HEK293 (cell line): ENCODE measurements around the gene CENPP.

Source experiments
- CTCF ChIA-PET: fragments of 350-600 bp; formaldehyde crosslinking; extraction: SDS; loops from one replicate; lab custom pipeline; 2021; ENCODE audit warnings: antibody characterized with exemption; lab: Yijun Ruan, JAX
- POLR2A ChIA-PET: fragments of 300-600 bp; formaldehyde crosslinking; extraction: SDS; loops from one replicate; lab custom pipeline; 2020; ENCODE audit warnings: antibody characterized with exemption, inconsistent platforms; lab: Yijun Ruan, JAX
- H3K27ac ChIP-seq: fragments of 200-500 bp; sonication (Bioruptor generic); 2 replicates; pipeline ENCODE4 v1.5.1; 2014; ENCODE audit warnings: low read depth, low read length, control low read depth, inconsistent platforms; ENCODE audit errors: extremely low read depth
- H3K36me3 ChIP-seq, 2 experiments: fragments of 200-500 bp in 1 of 2; sonication (Bioruptor generic) in 1 of 2; 1 replicate in 1 of 2; 2 replicates in 1 of 2; pipeline ENCODE4 v1.5.1; 2014 to 2017; ENCODE audit warnings: inconsistent platforms in 2 of 2, low read length in 2 of 2; ENCODE audit not compliant: control insufficient read depth in 2 of 2, insufficient read depth in 1 of 2
- H3K4me1 ChIP-seq: fragments of 200-500 bp; sonication (Bioruptor generic); 2 replicates; pipeline ENCODE4 v1.5.1; 2014; ENCODE audit warnings: mild to moderate bottlenecking, low read length, inconsistent platforms; ENCODE audit not compliant: control insufficient read depth, insufficient read depth
- H3K4me3 ChIP-seq: 2 replicates; pipeline ENCODE4 v1.5.1; 2011; ENCODE audit warnings: low read depth, mild to moderate bottlenecking, control low read depth, low read length, moderate library complexity
- H3K9me3 ChIP-seq: fragments of 200-500 bp; sonication (Bioruptor generic); 2 replicates; pipeline ENCODE4 v1.5.1; 2014; ENCODE audit warnings: low read depth, low read length, inconsistent platforms; ENCODE audit not compliant: control insufficient read depth, insufficient read depth
- GFI1B ChIP-seq: fragments of 450-650 bp; formaldehyde crosslinking; IDR thresholded peaks from 2 replicates; pipeline ENCODE4 v1.5.1; 2016; ENCODE audit warnings: missing biosample characterization, missing genetic modification characterization
- GLIS2 ChIP-seq: fragments of 450-650 bp; formaldehyde crosslinking; IDR thresholded peaks from 2 replicates; pipeline ENCODE4 v1.5.1; 2016; ENCODE audit warnings: missing biosample characterization, missing genetic modification characterization
- HOXA7 ChIP-seq: sonication (generic); formaldehyde crosslinking; IDR thresholded peaks from 2 replicates; pipeline ENCODE4 v1.8.1; 2022; ENCODE audit warnings: missing genetic modification reagents, borderline replicate concordance
- MEIS1 ChIP-seq: sonication (generic); formaldehyde crosslinking; IDR thresholded peaks from 2 replicates; pipeline ENCODE4 v1.8.1; 2022; ENCODE audit warnings: missing genetic modification reagents, mild to moderate bottlenecking, borderline replicate concordance
- ZBTB7A ChIP-seq: fragments of 450-650 bp; formaldehyde crosslinking; IDR thresholded peaks from 2 replicates; pipeline ENCODE4 v1.5.1; 2016; ENCODE audit warnings: low read depth, missing biosample characterization, missing genetic modification characterization
- ZBTB8A ChIP-seq: fragments of 450-650 bp; formaldehyde crosslinking; IDR thresholded peaks from 2 replicates; pipeline ENCODE4 v1.5.1; 2016; ENCODE audit warnings: missing biosample characterization, missing genetic modification characterization
- ZNF138 ChIP-seq: fragments of 450-650 bp; formaldehyde crosslinking; IDR thresholded peaks from 2 replicates; pipeline ENCODE4 v1.5.1; 2016; ENCODE audit warnings: missing biosample characterization, missing genetic modification characterization, borderline replicate concordance
- ZNF221 ChIP-seq: fragments of 450-650 bp; formaldehyde crosslinking; IDR thresholded peaks from 2 replicates; pipeline ENCODE4 v1.5.1; 2017; ENCODE audit warnings: missing biosample characterization, missing genetic modification characterization, borderline replicate concordance
- ZNF239 ChIP-seq: fragments of 450-650 bp; formaldehyde crosslinking; IDR thresholded peaks from 2 replicates; pipeline ENCODE4 v1.5.1; 2016; ENCODE audit warnings: missing biosample characterization, missing genetic modification characterization
- ZNF335 ChIP-seq: fragments of 450-650 bp; formaldehyde crosslinking; conservative IDR thresholded peaks from 2 replicates; pipeline ENCODE4 v1.5.1; 2016; ENCODE audit warnings: missing biosample characterization, missing genetic modification characterization
- ZNF391 ChIP-seq: fragments of 450-650 bp; formaldehyde crosslinking; IDR thresholded peaks from 2 replicates; pipeline ENCODE4 v1.5.1; 2016; ENCODE audit warnings: low read depth, missing biosample characterization, missing genetic modification characterization, borderline replicate concordance
- ZNF544 ChIP-seq: fragments of 450-650 bp; formaldehyde crosslinking; IDR thresholded peaks from 2 replicates; pipeline ENCODE4 v1.5.0; 2017; ENCODE audit warnings: missing biosample characterization, missing genetic modification characterization
- ZNF596 ChIP-seq: fragments of 450-650 bp; IDR thresholded peaks from 2 replicates; pipeline ENCODE4 v1.5.0; 2018; ENCODE audit warnings: missing biosample characterization, mild to moderate bottlenecking, missing genetic modification characterization, moderate library complexity
- ZNF629 ChIP-seq: fragments of 450-650 bp; formaldehyde crosslinking; IDR thresholded peaks from 2 replicates; pipeline ENCODE4 v1.5.1; 2017; ENCODE audit warnings: missing biosample characterization, missing genetic modification characterization
- ZNF747 ChIP-seq: fragments of 450-650 bp; formaldehyde crosslinking; IDR thresholded peaks from 2 replicates; pipeline ENCODE4 v1.5.1; 2016; ENCODE audit warnings: missing biosample characterization, missing genetic modification characterization
- ZNF785 ChIP-seq: fragments of 450-650 bp; formaldehyde crosslinking; IDR thresholded peaks from 2 replicates; pipeline ENCODE4 v1.5.1; 2016; ENCODE audit warnings: missing biosample characterization, missing genetic modification characterization
- TF ChIP-seq, protein P1 (sequence below): fragments of 450-650 bp; IDR thresholded peaks from 2 replicates; pipeline ENCODE4 v1.5.1; 2018; ENCODE audit warnings: missing biosample characterization, mild to moderate bottlenecking, missing genetic modification characterization
- TF ChIP-seq, protein P2 (sequence below): fragments of 450-650 bp; formaldehyde crosslinking; IDR thresholded peaks from 2 replicates; pipeline ENCODE4 v1.5.1; 2017; ENCODE audit warnings: missing biosample characterization, missing genetic modification characterization
- TF ChIP-seq, protein P3 (sequence below): fragments of 450-650 bp; formaldehyde crosslinking; IDR thresholded peaks from 2 replicates; pipeline ENCODE4 v1.5.1; 2016; ENCODE audit warnings: missing biosample characterization, missing genetic modification characterization
- TF ChIP-seq, protein P4 (sequence below): fragments of 450-650 bp; formaldehyde crosslinking; IDR thresholded peaks from 2 replicates; pipeline ENCODE4 v1.5.1; 2016; ENCODE audit warnings: missing biosample characterization, missing genetic modification characterization
- TF ChIP-seq, protein P5 (sequence below): fragments of 450-650 bp; formaldehyde crosslinking; IDR thresholded peaks from 2 replicates; pipeline ENCODE4 v1.5.1; 2016; ENCODE audit warnings: missing biosample characterization, missing genetic modification characterization, borderline replicate concordance

CENPP gene

DNA sequence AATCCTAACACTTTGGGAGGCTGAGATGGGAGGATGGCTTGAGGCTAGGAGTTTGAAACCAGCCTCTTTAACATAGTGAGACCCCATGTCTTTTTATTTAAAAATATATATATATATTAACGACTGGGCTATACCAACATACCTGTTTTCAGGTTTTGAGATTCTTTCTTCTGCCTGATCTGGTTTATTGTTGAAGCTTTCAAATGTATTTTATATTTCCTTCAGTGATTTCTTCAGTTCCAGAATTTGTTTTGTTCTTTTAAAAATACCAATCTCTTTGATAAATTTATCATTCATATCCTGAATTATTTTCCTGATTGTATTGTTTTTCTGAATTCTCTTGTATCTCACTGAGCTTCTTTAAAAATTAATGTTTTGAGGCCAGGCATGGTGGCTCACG, 47.4 kb downstream of the CENPP start:
- no peak overlapping the region for H3K4me3 ChIP-seq
- no peaks in the 10 kb centered on the region for H3K9me3 ChIP-seq
- H3K36me3 ChIP-seq = no peaks in the 10 kb centered on the region
- CTCF ChIA-PET = interaction anchor here (0.6 kb wide), 1 partner anchor 128 kb away, joined by 3 read pairs; no protein-coding TSS in a partner anchor
- no peak overlapping the region for H3K27ac ChIP-seq
- POLR2A ChIA-PET = no interaction called here
- no peak for TF ChIP-seq HOXA7 (CRISPR knock-in tag)
- no peak for TF ChIP-seq ZNF221 (tag by site-specific recombination)
- TF ChIP-seq ZNF391 (tag by site-specific recombination) = no peak
- no peak for TF ChIP-seq GLIS2 (tag by site-specific recombination)
- TF ChIP-seq, protein P1, sequence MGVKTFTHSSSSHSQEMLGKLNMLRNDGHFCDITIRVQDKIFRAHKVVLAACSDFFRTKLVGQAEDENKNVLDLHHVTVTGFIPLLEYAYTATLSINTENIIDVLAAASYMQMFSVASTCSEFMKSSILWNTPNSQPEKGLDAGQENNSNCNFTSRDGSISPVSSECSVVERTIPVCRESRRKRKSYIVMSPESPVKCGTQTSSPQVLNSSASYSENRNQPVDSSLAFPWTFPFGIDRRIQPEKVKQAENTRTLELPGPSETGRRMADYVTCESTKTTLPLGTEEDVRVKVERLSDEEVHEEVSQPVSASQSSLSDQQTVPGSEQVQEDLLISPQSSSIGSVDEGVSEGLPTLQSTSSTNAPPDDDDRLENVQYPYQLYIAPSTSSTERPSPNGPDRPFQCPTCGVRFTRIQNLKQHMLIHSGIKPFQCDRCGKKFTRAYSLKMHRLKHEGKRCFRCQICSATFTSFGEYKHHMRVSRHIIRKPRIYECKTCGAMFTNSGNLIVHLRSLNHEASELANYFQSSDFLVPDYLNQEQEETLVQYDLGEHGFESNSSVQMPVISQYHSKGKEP (tag by site-specific recombination) = no peak
- TF ChIP-seq, protein P2, sequence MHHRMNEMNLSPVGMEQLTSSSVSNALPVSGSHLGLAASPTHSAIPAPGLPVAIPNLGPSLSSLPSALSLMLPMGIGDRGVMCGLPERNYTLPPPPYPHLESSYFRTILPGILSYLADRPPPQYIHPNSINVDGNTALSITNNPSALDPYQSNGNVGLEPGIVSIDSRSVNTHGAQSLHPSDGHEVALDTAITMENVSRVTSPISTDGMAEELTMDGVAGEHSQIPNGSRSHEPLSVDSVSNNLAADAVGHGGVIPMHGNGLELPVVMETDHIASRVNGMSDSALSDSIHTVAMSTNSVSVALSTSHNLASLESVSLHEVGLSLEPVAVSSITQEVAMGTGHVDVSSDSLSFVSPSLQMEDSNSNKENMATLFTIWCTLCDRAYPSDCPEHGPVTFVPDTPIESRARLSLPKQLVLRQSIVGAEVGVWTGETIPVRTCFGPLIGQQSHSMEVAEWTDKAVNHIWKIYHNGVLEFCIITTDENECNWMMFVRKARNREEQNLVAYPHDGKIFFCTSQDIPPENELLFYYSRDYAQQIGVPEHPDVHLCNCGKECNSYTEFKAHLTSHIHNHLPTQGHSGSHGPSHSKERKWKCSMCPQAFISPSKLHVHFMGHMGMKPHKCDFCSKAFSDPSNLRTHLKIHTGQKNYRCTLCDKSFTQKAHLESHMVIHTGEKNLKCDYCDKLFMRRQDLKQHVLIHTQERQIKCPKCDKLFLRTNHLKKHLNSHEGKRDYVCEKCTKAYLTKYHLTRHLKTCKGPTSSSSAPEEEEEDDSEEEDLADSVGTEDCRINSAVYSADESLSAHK = no peak
- no peak for TF ChIP-seq ZNF596 (tag by site-specific recombination)
- H3K4me1 ChIP-seq = no peaks in the 10 kb centered on the region

DNA sequence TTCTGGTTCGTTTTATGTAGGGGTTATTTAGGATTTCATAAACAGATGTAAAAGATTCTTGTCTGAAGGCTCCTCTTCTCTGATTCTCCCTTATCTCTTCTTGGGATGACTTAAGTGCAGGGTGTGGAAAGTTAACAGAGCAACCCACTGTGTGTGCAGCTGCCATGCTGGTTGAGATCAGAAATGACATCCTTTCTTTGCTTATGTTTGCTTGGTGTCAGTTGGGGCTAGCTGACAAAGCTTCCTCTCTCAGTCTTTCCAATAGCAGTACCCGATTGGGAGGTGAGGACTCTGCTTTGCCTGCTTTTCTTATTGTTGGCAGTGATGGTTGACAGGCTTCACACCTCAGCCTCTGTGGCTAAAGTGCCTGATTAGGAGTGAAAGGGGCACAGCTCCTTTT, 52.1 kb downstream of the CENPP start:
- Histone ChIP-seq H3K9me3 (no peaks in the 10 kb centered on the region), H3K36me3 (no peaks in the 10 kb centered on the region), H3K27ac (no peak overlapping the region), H3K4me1 (no peaks in the 10 kb centered on the region), H3K4me3 (no peak overlapping the region)
- ChIA-PET CTCF (no interaction called here), POLR2A (interaction anchor here (0.6 kb wide), 1 partner anchor 12 kb away, joined by 4 read pairs; no protein-coding TSS in a partner anchor)
- no peak for TF ChIP-seq GFI1B (tag by site-specific recombination)
- TF ChIP-seq, protein P3, sequence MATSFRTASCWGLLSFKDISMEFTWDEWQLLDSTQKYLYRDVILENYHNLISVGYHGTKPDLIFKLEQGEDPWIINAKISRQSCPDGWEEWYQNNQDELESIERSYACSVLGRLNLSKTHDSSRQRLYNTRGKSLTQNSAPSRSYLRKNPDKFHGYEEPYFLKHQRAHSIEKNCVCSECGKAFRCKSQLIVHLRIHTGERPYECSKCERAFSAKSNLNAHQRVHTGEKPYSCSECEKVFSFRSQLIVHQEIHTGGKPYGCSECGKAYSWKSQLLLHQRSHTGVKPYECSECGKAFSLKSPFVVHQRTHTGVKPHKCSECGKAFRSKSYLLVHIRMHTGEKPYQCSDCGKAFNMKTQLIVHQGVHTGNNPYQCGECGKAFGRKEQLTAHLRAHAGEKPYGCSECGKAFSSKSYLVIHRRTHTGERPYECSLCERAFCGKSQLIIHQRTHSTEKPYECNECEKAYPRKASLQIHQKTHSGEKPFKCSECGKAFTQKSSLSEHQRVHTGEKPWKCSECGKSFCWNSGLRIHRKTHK = no peak
- no peak for TF ChIP-seq ZNF138
- TF ChIP-seq ZNF747 = no peak

DNA sequence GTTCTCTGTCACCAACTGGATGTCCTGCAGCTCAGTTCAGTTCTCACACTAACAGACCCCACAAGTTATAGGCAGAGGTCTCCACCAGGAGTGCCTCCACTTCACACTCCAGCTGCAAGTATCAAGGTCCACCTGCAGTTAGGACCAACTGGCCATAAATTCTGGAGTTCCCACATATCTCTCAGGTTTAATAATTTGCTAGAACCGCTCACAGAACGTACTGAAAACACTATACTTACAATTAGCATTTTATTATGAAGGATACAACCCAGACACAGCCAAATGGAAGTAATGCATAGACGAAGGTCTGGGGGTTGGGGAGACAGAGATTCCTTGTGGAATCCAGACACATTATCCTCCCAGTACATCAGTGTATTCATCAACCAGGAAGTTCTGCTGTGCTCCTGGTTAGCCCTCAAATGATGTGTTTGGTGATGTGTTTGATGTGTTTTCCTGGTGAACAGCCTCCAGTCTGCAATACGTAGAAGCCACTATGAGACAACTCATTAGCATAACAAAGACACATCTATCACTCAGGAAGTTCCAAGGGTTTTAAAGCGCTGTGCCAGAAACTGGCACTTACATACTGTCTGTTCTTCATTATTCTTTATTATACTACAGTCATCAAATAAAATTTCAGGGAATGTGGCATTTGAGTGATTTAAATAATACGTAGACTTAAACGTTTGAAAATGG, 53.3 kb downstream of the CENPP start:
- CTCF ChIA-PET = no interaction called here
- H3K4me3 ChIP-seq = no peak overlapping the region
- H3K9me3 ChIP-seq = no peaks in the 10 kb centered on the region
- H3K36me3 ChIP-seq = no peaks in the 10 kb centered on the region
- TF ChIP-seq ZNF335 (no peak), ZNF629 (no peak), ZNF785 (tag by site-specific recombination) (no peak), ZBTB8A (tag by site-specific recombination) (no peak), ZNF239 (no peak), ZBTB7A (tag by site-specific recombination) (no peak), MEIS1 (CRISPR knock-in tag) (no peak), ZNF544 (tag by site-specific recombination) (no peak)
- TF ChIP-seq, protein P4, sequence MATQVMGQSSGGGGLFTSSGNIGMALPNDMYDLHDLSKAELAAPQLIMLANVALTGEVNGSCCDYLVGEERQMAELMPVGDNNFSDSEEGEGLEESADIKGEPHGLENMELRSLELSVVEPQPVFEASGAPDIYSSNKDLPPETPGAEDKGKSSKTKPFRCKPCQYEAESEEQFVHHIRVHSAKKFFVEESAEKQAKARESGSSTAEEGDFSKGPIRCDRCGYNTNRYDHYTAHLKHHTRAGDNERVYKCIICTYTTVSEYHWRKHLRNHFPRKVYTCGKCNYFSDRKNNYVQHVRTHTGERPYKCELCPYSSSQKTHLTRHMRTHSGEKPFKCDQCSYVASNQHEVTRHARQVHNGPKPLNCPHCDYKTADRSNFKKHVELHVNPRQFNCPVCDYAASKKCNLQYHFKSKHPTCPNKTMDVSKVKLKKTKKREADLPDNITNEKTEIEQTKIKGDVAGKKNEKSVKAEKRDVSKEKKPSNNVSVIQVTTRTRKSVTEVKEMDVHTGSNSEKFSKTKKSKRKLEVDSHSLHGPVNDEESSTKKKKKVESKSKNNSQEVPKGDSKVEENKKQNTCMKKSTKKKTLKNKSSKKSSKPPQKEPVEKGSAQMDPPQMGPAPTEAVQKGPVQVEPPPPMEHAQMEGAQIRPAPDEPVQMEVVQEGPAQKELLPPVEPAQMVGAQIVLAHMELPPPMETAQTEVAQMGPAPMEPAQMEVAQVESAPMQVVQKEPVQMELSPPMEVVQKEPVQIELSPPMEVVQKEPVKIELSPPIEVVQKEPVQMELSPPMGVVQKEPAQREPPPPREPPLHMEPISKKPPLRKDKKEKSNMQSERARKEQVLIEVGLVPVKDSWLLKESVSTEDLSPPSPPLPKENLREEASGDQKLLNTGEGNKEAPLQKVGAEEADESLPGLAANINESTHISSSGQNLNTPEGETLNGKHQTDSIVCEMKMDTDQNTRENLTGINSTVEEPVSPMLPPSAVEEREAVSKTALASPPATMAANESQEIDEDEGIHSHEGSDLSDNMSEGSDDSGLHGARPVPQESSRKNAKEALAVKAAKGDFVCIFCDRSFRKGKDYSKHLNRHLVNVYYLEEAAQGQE (tag by site-specific recombination) = no peak
- TF ChIP-seq, protein P5, sequence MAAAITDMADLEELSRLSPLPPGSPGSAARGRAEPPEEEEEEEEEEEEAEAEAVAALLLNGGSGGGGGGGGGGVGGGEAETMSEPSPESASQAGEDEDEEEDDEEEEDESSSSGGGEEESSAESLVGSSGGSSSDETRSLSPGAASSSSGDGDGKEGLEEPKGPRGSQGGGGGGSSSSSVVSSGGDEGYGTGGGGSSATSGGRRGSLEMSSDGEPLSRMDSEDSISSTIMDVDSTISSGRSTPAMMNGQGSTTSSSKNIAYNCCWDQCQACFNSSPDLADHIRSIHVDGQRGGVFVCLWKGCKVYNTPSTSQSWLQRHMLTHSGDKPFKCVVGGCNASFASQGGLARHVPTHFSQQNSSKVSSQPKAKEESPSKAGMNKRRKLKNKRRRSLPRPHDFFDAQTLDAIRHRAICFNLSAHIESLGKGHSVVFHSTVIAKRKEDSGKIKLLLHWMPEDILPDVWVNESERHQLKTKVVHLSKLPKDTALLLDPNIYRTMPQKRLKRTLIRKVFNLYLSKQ (tag by site-specific recombination) = no peak
- H3K4me1 ChIP-seq = 0 out of 2 replicates have a peak, but pooled peaks cover 2% of the 10 kb centered on the region
- POLR2A ChIA-PET = no interaction called here
- no peak overlapping the region for H3K27ac ChIP-seq
